HEK293T (cell line): ENCODE measurements around the gene SNED1.

ENCODE experiments used
- ARNT ChIP-seq: fragments of 450-650 bp; IDR thresholded peaks from 2 replicates; pipeline ENCODE4 v1.6.1; 2017; ENCODE audit warnings: mild to moderate bottlenecking
- BHLHE40 ChIP-seq: fragments of 450-650 bp; IDR thresholded peaks from 2 replicates; pipeline ENCODE4 v1.6.1; 2016; ENCODE audit warnings: mild to moderate bottlenecking, moderate library complexity, borderline replicate concordance
- ELF4 ChIP-seq: fragments of 450-650 bp; IDR thresholded peaks from 2 replicates; pipeline ENCODE4 v1.6.1; 2017; ENCODE audit warnings: antibody characterized with exemption
- FOXM1 ChIP-seq: fragments of 450-650 bp; IDR thresholded peaks from 2 replicates; pipeline ENCODE4 v1.6.1; 2017; ENCODE audit warnings: mild to moderate bottlenecking, borderline replicate concordance

- TF ChIP-seq FOXM1 (no peak), ELF4 (no peak), BHLHE40 (no peak), ARNT (no peak)
Measured at GRCh38 chr2:241072151-241072550, 73.7 kb downstream of the SNED1 start.
